ENCODE measurements around the gene SREBF1. TPM values are rescaled to one million over a fixed set of nuclear protein-coding genes. Genes with fewer than 3 reads are reported as not detected.

The SREBF1 gene
- total RNA-seq, 1 experiment from 2014 or later = 230 TPM

- no peak for DNase-seq (ENCODE audit: low read depth, low spot score)
- H3K9me3 ChIP-seq (ENCODE audit: control insufficient read depth, insufficient read depth, low read depth, low read length) = no peaks in the 10 kb centered on the region
- no peaks in the 10 kb centered on the region for H3K36me3 ChIP-seq (ENCODE audit: control insufficient read depth, insufficient read depth, low read length)
- TF ChIP-seq, protein P1, sequence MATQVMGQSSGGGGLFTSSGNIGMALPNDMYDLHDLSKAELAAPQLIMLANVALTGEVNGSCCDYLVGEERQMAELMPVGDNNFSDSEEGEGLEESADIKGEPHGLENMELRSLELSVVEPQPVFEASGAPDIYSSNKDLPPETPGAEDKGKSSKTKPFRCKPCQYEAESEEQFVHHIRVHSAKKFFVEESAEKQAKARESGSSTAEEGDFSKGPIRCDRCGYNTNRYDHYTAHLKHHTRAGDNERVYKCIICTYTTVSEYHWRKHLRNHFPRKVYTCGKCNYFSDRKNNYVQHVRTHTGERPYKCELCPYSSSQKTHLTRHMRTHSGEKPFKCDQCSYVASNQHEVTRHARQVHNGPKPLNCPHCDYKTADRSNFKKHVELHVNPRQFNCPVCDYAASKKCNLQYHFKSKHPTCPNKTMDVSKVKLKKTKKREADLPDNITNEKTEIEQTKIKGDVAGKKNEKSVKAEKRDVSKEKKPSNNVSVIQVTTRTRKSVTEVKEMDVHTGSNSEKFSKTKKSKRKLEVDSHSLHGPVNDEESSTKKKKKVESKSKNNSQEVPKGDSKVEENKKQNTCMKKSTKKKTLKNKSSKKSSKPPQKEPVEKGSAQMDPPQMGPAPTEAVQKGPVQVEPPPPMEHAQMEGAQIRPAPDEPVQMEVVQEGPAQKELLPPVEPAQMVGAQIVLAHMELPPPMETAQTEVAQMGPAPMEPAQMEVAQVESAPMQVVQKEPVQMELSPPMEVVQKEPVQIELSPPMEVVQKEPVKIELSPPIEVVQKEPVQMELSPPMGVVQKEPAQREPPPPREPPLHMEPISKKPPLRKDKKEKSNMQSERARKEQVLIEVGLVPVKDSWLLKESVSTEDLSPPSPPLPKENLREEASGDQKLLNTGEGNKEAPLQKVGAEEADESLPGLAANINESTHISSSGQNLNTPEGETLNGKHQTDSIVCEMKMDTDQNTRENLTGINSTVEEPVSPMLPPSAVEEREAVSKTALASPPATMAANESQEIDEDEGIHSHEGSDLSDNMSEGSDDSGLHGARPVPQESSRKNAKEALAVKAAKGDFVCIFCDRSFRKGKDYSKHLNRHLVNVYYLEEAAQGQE (IDR thresholded peaks at IDR 0.05; ENCODE audit: insufficient read depth in 1 of 2, low read depth in 2 of 2, low read length in 1 of 2) = no peak
- no peak for TF ChIP-seq SIN3A (IDR thresholded peaks at IDR 0.05; ENCODE audit: borderline replicate concordance, insufficient read depth, low read depth, low read length)
- no peaks in the 10 kb centered on the region for H3K27me3 ChIP-seq (ENCODE audit: control insufficient read depth, insufficient read depth, low read length)
- peak overlapping the region; percentile 98 for H3K27ac ChIP-seq (ENCODE audit: low read length)
- intact Hi-C loops (cut with micrococcal nuclease; ENCODE audit: unreplicated experiment) (no loop called here), in situ Hi-C loops (cut with HindIII; ENCODE audit: low pct_unique_long_range_greater_than_20kb, low sequenced_read_pairs) (no loop called here)
- CTCF ChIA-PET = interaction anchor here (0.8 kb wide), 1 partner anchor 29 kb away, joined by 4 read pairs; no protein-coding TSS in a partner anchor
- BruUV-seq (replicated peaks) = no TSS peak
- POLR2A ChIA-PET = interaction anchor here (0.6 kb wide), 1 partner anchor 158 kb away, joined by 4 read pairs; no protein-coding TSS in a partner anchor
- ATAC-seq = peak; percentile 3; the same call in 1 of the 2 replicates
- H3K4me1 ChIP-seq (ENCODE audit: control insufficient read depth, insufficient read depth, low read length) = peaks cover 49% of the 10 kb centered on the region
- no peak overlapping the region for H3K4me3 ChIP-seq (ENCODE audit: low read depth in 2 of 2, low read length in 2 of 2)
Observed at GRCh38 chr17:17841601-17842025, 4.8 kb upstream of the SREBF1 start.

DNA sequence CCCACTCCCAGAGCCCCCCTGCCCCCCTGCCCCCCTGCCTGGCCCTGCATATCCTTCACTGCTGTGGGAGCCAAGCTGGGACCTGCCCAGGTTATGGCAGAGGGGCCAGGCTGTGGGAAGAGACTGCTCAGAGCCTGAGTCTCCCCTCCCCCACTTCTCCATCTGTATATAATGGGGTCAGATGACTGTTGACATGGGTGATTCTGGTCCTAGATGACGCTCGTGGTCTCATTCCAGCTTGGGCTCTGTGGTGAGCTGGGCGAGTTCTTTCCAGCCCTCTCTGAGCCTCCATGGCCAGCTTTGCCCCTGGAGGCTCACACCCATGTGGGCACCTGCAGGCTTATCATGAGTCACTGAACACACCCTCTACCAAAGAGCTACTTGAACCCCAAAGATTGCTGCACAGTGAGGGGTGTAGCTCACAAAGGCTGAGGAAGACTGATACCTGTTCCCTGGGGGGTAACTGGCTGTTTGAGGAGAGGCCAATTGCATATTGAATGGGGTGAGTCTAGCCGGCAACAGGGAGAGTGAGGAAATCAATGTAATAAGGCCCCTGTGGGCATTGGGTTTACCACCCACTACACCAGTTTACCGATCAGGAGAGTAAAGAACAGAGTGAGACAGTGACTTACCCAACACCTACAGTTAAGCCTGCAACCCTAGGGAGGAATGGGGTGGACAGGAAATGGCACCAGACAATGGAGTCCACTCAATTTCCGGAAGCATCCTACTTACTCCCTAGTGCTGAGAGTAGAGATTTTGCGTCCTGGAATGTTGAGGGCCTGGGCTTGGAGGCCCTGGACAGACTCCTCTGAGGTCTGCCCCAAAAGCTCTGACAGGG is 4.2 kb upstream of the SREBF1 start:
- ChIA-PET CTCF (interaction anchor here (0.6 kb wide), 1 partner anchor 30 kb away, joined by 8 read pairs; no protein-coding TSS in a partner anchor), POLR2A (interaction anchor here (0.5 to 0.6 kb wide), 2 partner anchors 157 to 263 kb away, joined by 4 to 5 read pairs; no protein-coding TSS in a partner anchor)
- intact Hi-C loops (cut with micrococcal nuclease; ENCODE audit: unreplicated experiment) = no loop called here
- DNase-seq (ENCODE audit: low read depth, low spot score) (no peak), ATAC-seq (no peak)
- no TSS peak for BruUV-seq (replicated peaks)
- in situ Hi-C loops (cut with HindIII; ENCODE audit: low pct_unique_long_range_greater_than_20kb, low sequenced_read_pairs) = no loop called here
- Histone ChIP-seq H3K27me3 (ENCODE audit: control insufficient read depth, insufficient read depth, low read length) (no peaks in the 10 kb centered on the region), H3K4me3 (ENCODE audit: low read depth in 2 of 2, low read length in 2 of 2) (no peak overlapping the region), H3K36me3 (ENCODE audit: control insufficient read depth, insufficient read depth, low read length) (no peaks in the 10 kb centered on the region), H3K27ac (ENCODE audit: low read length) (peak overlapping the region; percentile 98), H3K4me1 (ENCODE audit: control insufficient read depth, insufficient read depth, low read length) (peaks cover 49% of the 10 kb centered on the region), H3K9me3 (ENCODE audit: control insufficient read depth, insufficient read depth, low read depth, low read length) (no peaks in the 10 kb centered on the region)
- TF ChIP-seq POLR2AphosphoS5 (IDR thresholded peaks at IDR 0.05; ENCODE audit: low read depth, low read length) (no peak), SIN3A (IDR thresholded peaks at IDR 0.05; ENCODE audit: borderline replicate concordance, insufficient read depth, low read depth, low read length) (no peak), TCF7L2 (IDR thresholded peaks at IDR 0.05; ENCODE audit: low read depth, low read length) (no peak)
- TF ChIP-seq, protein P2, sequence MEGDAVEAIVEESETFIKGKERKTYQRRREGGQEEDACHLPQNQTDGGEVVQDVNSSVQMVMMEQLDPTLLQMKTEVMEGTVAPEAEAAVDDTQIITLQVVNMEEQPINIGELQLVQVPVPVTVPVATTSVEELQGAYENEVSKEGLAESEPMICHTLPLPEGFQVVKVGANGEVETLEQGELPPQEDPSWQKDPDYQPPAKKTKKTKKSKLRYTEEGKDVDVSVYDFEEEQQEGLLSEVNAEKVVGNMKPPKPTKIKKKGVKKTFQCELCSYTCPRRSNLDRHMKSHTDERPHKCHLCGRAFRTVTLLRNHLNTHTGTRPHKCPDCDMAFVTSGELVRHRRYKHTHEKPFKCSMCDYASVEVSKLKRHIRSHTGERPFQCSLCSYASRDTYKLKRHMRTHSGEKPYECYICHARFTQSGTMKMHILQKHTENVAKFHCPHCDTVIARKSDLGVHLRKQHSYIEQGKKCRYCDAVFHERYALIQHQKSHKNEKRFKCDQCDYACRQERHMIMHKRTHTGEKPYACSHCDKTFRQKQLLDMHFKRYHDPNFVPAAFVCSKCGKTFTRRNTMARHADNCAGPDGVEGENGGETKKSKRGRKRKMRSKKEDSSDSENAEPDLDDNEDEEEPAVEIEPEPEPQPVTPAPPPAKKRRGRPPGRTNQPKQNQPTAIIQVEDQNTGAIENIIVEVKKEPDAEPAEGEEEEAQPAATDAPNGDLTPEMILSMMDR (IDR thresholded peaks at IDR 0.05) = no peak
- TF ChIP-seq, protein P1 (IDR thresholded peaks at IDR 0.05; ENCODE audit: insufficient read depth in 1 of 2, low read depth in 2 of 2, low read length in 1 of 2) = no peak
